Gastrocnemius medialis (tissue), 4 donors: ENCODE data around the gene TRNT1.

Experiments
- CTCF ChIP-seq, 5 experiments: fragments of 450-650 bp in 3 of 5; fragments of 200-600 bp in 2 of 5; sonication (generic) in 2 of 5; IDR thresholded peaks in 4 of 5; conservative IDR thresholded peaks in 1 of 5; 1 replicate in 4 of 5; 2 replicates in 1 of 5; pipeline ENCODE4 v1.5.1; 2016 to 2019; ENCODE audit warnings: antibody characterized with exemption in 5 of 5, mild to moderate bottlenecking in 3 of 5, moderate library complexity in 3 of 5
- POLR2A ChIP-seq, 2 donors: fragments of 450-650 bp; IDR thresholded peaks; one replicate each; pipeline ENCODE4 v1.6.1; 2017; ENCODE audit warnings: antibody characterized with exemption in 2 of 2, mild to moderate bottlenecking in 2 of 2, moderate library complexity in 2 of 2

GRCh38 chr3:3097958-3098357, 28.8 kb upstream of the TRNT1 start:
- TF ChIP-seq POLR2A (IDR thresholded peaks at IDR 0.05), result no peak
- no peak for TF ChIP-seq CTCF (IDR thresholded peaks at IDR 0.05 in 4 of 5, conservative IDR thresholded peaks at IDR 0.05 in 1 of 5)
